T-helper 1 cell (primary cell): ENCODE data around the gene TGFBRAP1.
A peak's percentile ranks its signal among the peaks of the same experiment; 100 is the strongest.
"Not testable (repeated sequence)": the region's sequence is repeated elsewhere in the genome, so short reads cannot be mapped to it uniquely, and the experiment has no call there.

ENCODE experiments used
- DNase-seq, 5 donors: peaks; one replicate each; pipeline ENCODE4 v3.0.0-alpha.2; 2012 to 2020

The TGFBRAP1 gene

GRCh38 chr2:105358593-105358992, 29.1 kb upstream of the TGFBRAP1 start:
- DNase-seq, result no peak

GRCh38 chr2:105357122-105357521, 27.6 kb upstream of the TGFBRAP1 start:
- no peak for DNase-seq

- no peak for DNase-seq
Observed at GRCh38 chr2:105344704-105345345, 15.3 kb upstream of the TGFBRAP1 start.

- no peak for DNase-seq
Observed at GRCh38 chr2:105339414-105339813, 9.9 kb upstream of the TGFBRAP1 start.

GRCh38 chr2:105338020-105338385, 8.5 kb upstream of the TGFBRAP1 start:
- no peak for DNase-seq

GRCh38 chr2:105337122-105338019, 7.8 kb upstream of the TGFBRAP1 start, which contains the start of gene C2orf49:
C2orf49 (plus strand) TSS chr2:105337540; CDS start chr2:105337588, 48 bp downstream.
- peak; percentile 72 to 89 (median 83) for DNase-seq

- DNase-seq, result no peak
Observed at GRCh38 chr2:105336786-105337121, 7.2 kb upstream of the TGFBRAP1 start.

- DNase-seq, result no peak
Observed at GRCh38 chr2:105335469-105335868, 5.9 kb upstream of the TGFBRAP1 start.

GRCh38 chr2:105334211-105334610, 4.7 kb upstream of the TGFBRAP1 start:
- DNase-seq, result no peak

GRCh38 chr2:105330681-105331375, 1.3 kb upstream of the TGFBRAP1 start:
- DNase-seq, result no peak

GRCh38 chr2:105329197-105329554, 359 bp downstream of the TGFBRAP1 start:
- peak in 1 of 5 donors; percentile 17 for DNase-seq

- peak in 1 of 5 donors; percentile 20 for DNase-seq
Observed at GRCh38 chr2:105328281-105329196, 996 bp downstream of the TGFBRAP1 start.

GRCh38 chr2:105327690-105328089, 1.8 kb downstream of the TGFBRAP1 start:
- no peak for DNase-seq

GRCh38 chr2:105327271-105327670, 2.3 kb downstream of the TGFBRAP1 start:
- not testable (repeated sequence) for DNase-seq

- no peak for DNase-seq
Observed at GRCh38 chr2:105325389-105325963, 4.1 kb downstream of the TGFBRAP1 start.

- no peak for DNase-seq
Observed at GRCh38 chr2:105324732-105325131, 4.8 kb downstream of the TGFBRAP1 start.

- no peak for DNase-seq
Observed at GRCh38 chr2:105324101-105324500, 5.4 kb downstream of the TGFBRAP1 start.

- no peak for DNase-seq
Observed at GRCh38 chr2:105323111-105323510, 6.4 kb downstream of the TGFBRAP1 start.

- no peak for DNase-seq
Observed at GRCh38 chr2:105321875-105322646, 7.5 kb downstream of the TGFBRAP1 start.

- DNase-seq, result no peak
Observed at GRCh38 chr2:105320651-105321215, 8.8 kb downstream of the TGFBRAP1 start.

GRCh38 chr2:105317937-105318336, 11.6 kb downstream of the TGFBRAP1 start:
- DNase-seq, result no peak
